AG10803 (cell line): ENCODE measurements around the gene BIRC3.

Experiments
- DNase-seq: peaks from one replicate; pipeline ENCODE4 v3.0.0; 2010; ENCODE audit warnings: low read depth
- H3K4me3 ChIP-seq: 2 replicates; pipeline ENCODE4 v1.5.1; 2011; ENCODE audit warnings: mild to moderate bottlenecking, low read length, control low read depth
- CTCF ChIP-seq: conservative IDR thresholded peaks from 2 replicates; pipeline ENCODE4 v1.5.1; 2011; ENCODE audit warnings: mild to moderate bottlenecking, low read length, control low read depth, inconsistent platforms

BIRC3 gene

GRCh38 chr11:102343809-102344208 lies 26.5 kb downstream of the BIRC3 start:
- no peak overlapping the region for H3K4me3 ChIP-seq
- no peak for TF ChIP-seq CTCF
- DNase-seq: no peak

- peak; percentile 49 for DNase-seq
- no peak for TF ChIP-seq CTCF
- H3K4me3 ChIP-seq: peak overlapping the region; percentile 84
Observed at GRCh38 chr11:102345904-102346303, 28.6 kb downstream of the BIRC3 start.

- no peak for TF ChIP-seq CTCF
- H3K4me3 ChIP-seq: peak overlapping the region; percentile 84
- DNase-seq: no peak
Observed at GRCh38 chr11:102346456-102346747, 29.1 kb downstream of the BIRC3 start.

GRCh38 chr11:102346748-102347461 lies 29.6 kb downstream of the BIRC3 start, which contains the start of gene BIRC2:
BIRC2 (plus strand) TSS chr11:102347214; CDS start chr11:102349855, 2,641 bp downstream.
- TF ChIP-seq CTCF: peak; percentile 60

GRCh38 chr11:102347462-102348370 lies 30.4 kb downstream of the BIRC3 start:
- peak; percentile 30 for DNase-seq
- H3K4me3 ChIP-seq: peak overlapping the region; percentile 74
- no peak for TF ChIP-seq CTCF

More at GRCh38 chr11:102346748-102347461, 29.6 kb downstream of the BIRC3 start, which contains the start of gene BIRC2:
- peak within 1 kb of the TSS; percentile 84 for H3K4me3 ChIP-seq
- peak; percentile 88 for DNase-seq

GRCh38 chr11:102357116-102357515 lies 39.8 kb downstream of the BIRC3 start:
- no peak for TF ChIP-seq CTCF
- H3K4me3 ChIP-seq: no peak overlapping the region
- DNase-seq: no peak
